Measurements from ENCODE around the gene SH3PXD2B. TPM values are rescaled to one million over a fixed set of nuclear protein-coding genes. Genes with fewer than 3 reads are reported as not detected.

Gene SH3PXD2B
- total RNA-seq (2021) (52.2 to 64.1 TPM (median 57.4 TPM) in 3 replicates), Bru-seq, nascent RNA (percentile 82 among the genes with signal in this experiment)
- long read RNA-seq, experiment 1, full-length matches to known transcripts = 69 of 174 reads
- long read RNA-seq, experiment 1, partial matches to known transcripts = 10 of 174 reads
- long read RNA-seq, experiment 1, other reads (novel, unspliced or antisense) = 95 of 174 reads
- long read RNA-seq, experiment 2, full-length matches to known transcripts = 6 of 69 reads
- long read RNA-seq, experiment 2, partial matches to known transcripts = 6 of 69 reads
- long read RNA-seq, experiment 2, other reads (novel, unspliced or antisense) = 57 of 69 reads
- long read RNA-seq, experiment 3, partial matches to known transcripts = 0 of 1 reads
- long read RNA-seq, experiment 3, other reads (novel, unspliced or antisense) = 1 of 1 reads

GRCh38 chr5:172454358-172455086 lies at the start of gene SH3PXD2B:
SH3PXD2B (minus strand) TSS chr5:172454525; CDS start chr5:172454352, 173 bp downstream.
- Mint-ChIP-seq H3K9me3 (no peaks in the 10 kb centered on the region), H3K36me3 (no peaks in the 10 kb centered on the region), H3K27ac (peak within 1 kb of the TSS; percentile 91), H3K4me3 (peak within 1 kb of the TSS; percentile 90), H3K27me3 (ENCODE audit: low read depth) (peaks cover 16% of the 10 kb centered on the region), H3K4me1 (peaks cover 49% of the 10 kb centered on the region)
- ChIA-PET CTCF (no interaction called here), POLR2A (no interaction called here)
- ATAC-seq (peak; percentile 41), DNase-seq (ENCODE audit: low spot score) (peak; percentile 79)
- 0 out of 2 replicates have a peak, but pooled peaks have one; percentile 7 for TF ChIP-seq ARID4B (CRISPR knock-in tag; IDR thresholded peaks at IDR 0.05; ENCODE audit: borderline replicate concordance)
- no peak for TF ChIP-seq ATF2 (CRISPR knock-in tag; IDR thresholded peaks at IDR 0.05; ENCODE audit: borderline replicate concordance, low read depth)
- no peak for TF ChIP-seq EMX1 (CRISPR knock-in tag; IDR thresholded peaks at IDR 0.05)
- TF ChIP-seq ZNF423 (CRISPR knock-in tag; IDR thresholded peaks at IDR 0.05) = no peak
- TF ChIP-seq, protein P1, sequence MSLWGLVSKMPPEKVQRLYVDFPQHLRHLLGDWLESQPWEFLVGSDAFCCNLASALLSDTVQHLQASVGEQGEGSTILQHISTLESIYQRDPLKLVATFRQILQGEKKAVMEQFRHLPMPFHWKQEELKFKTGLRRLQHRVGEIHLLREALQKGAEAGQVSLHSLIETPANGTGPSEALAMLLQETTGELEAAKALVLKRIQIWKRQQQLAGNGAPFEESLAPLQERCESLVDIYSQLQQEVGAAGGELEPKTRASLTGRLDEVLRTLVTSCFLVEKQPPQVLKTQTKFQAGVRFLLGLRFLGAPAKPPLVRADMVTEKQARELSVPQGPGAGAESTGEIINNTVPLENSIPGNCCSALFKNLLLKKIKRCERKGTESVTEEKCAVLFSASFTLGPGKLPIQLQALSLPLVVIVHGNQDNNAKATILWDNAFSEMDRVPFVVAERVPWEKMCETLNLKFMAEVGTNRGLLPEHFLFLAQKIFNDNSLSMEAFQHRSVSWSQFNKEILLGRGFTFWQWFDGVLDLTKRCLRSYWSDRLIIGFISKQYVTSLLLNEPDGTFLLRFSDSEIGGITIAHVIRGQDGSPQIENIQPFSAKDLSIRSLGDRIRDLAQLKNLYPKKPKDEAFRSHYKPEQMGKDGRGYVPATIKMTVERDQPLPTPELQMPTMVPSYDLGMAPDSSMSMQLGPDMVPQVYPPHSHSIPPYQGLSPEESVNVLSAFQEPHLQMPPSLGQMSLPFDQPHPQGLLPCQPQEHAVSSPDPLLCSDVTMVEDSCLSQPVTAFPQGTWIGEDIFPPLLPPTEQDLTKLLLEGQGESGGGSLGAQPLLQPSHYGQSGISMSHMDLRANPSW (CRISPR knock-in tag; conservative IDR thresholded peaks at IDR 0.05; ENCODE audit: low read depth) = no peak
- no peak for TF ChIP-seq IRF2 (CRISPR knock-in tag; IDR thresholded peaks at IDR 0.05; ENCODE audit: borderline replicate concordance, low read depth)
- TF ChIP-seq, protein P2, sequence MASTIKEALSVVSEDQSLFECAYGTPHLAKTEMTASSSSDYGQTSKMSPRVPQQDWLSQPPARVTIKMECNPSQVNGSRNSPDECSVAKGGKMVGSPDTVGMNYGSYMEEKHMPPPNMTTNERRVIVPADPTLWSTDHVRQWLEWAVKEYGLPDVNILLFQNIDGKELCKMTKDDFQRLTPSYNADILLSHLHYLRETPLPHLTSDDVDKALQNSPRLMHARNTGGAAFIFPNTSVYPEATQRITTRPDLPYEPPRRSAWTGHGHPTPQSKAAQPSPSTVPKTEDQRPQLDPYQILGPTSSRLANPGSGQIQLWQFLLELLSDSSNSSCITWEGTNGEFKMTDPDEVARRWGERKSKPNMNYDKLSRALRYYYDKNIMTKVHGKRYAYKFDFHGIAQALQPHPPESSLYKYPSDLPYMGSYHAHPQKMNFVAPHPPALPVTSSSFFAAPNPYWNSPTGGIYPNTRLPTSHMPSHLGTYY (CRISPR knock-in tag; IDR thresholded peaks at IDR 0.05) = no peak
- no peak for TF ChIP-seq JAZF1 (CRISPR knock-in tag; IDR thresholded peaks at IDR 0.05)
- no peak for TF ChIP-seq ZNF219 (CRISPR knock-in tag; IDR thresholded peaks at IDR 0.05; ENCODE audit: borderline replicate concordance)
- TF ChIP-seq, protein P3, sequence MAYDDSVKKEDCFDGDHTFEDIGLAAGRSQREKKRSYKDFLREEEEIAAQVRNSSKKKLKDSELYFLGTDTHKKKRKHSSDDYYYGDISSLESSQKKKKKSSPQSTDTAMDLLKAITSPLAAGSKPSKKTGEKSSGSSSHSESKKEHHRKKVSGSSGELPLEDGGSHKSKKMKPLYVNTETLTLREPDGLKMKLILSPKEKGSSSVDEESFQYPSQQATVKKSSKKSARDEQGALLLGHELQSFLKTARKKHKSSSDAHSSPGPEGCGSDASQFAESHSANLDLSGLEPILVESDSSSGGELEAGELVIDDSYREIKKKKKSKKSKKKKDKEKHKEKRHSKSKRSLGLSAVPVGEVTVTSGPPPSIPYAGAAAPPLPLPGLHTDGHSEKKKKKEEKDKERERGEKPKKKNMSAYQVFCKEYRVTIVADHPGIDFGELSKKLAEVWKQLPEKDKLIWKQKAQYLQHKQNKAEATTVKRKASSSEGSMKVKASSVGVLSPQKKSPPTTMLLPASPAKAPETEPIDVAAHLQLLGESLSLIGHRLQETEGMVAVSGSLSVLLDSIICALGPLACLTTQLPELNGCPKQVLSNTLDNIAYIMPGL (CRISPR knock-in tag; IDR thresholded peaks at IDR 0.05) = 0 out of 2 replicates have a peak, but pooled peaks have one; percentile 12
- TF ChIP-seq NFE2L1 (CRISPR knock-in tag; IDR thresholded peaks at IDR 0.05) = 0 out of 2 replicates have a peak, but pooled peaks have one; percentile 46
- TF ChIP-seq HMGA2 (CRISPR knock-in tag; IDR thresholded peaks at IDR 0.05) = no peak
- no peak for TF ChIP-seq NFATC4 (CRISPR knock-in tag; IDR thresholded peaks at IDR 0.05)
- TF ChIP-seq MYBL2 (CRISPR knock-in tag; IDR thresholded peaks at IDR 0.05) = no peak
- peak; percentile 34 for TF ChIP-seq SP1 (CRISPR knock-in tag; conservative IDR thresholded peaks at IDR 0.05)
- TF ChIP-seq, protein P4, sequence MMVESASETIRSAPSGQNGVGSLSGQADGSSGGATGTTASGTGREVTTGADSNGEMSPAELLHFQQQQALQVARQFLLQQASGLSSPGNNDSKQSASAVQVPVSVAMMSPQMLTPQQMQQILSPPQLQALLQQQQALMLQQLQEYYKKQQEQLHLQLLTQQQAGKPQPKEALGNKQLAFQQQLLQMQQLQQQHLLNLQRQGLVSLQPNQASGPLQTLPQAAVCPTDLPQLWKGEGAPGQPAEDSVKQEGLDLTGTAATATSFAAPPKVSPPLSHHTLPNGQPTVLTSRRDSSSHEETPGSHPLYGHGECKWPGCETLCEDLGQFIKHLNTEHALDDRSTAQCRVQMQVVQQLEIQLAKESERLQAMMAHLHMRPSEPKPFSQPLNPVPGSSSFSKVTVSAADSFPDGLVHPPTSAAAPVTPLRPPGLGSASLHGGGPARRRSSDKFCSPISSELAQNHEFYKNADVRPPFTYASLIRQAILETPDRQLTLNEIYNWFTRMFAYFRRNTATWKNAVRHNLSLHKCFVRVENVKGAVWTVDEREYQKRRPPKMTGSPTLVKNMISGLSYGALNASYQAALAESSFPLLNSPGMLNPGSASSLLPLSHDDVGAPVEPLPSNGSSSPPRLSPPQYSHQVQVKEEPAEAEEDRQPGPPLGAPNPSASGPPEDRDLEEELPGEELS (CRISPR knock-in tag; IDR thresholded peaks at IDR 0.05) = no peak
- TF ChIP-seq FOXK1 (CRISPR knock-in tag; IDR thresholded peaks at IDR 0.05) = no peak
- 0 out of 2 replicates have a peak, but pooled peaks have one; percentile 42 for TF ChIP-seq NR3C1 (CRISPR knock-in tag; conservative IDR thresholded peaks at IDR 0.05; ENCODE audit: low read depth)
- TF ChIP-seq ATF1 (CRISPR knock-in tag; IDR thresholded peaks at IDR 0.05) = no peak
- no peak for TF ChIP-seq NR2C2 (CRISPR knock-in tag; IDR thresholded peaks at IDR 0.05)
- TF ChIP-seq NFYB (CRISPR knock-in tag; conservative IDR thresholded peaks at IDR 0.05; ENCODE audit: low read depth) = no peak
- TF ChIP-seq RORB (CRISPR knock-in tag; IDR thresholded peaks at IDR 0.05) = no peak
- TF ChIP-seq FOXJ3 (CRISPR knock-in tag; IDR thresholded peaks at IDR 0.05; ENCODE audit: borderline replicate concordance) = no peak
